Sigmoid colon (tissue), 7 donors: ENCODE measurements around the gene CDCA3. TPM values are rescaled to one million over a fixed set of nuclear protein-coding genes. Genes with fewer than 3 reads are reported as not detected.

Experiments
- DNase-seq: peaks from one replicate; pipeline ENCODE4 v3.0.0-alpha.2; 2019
- H3K27ac ChIP-seq, 4 donors: fragments of 200-600 bp; sonication (generic); one replicate each; pipeline ENCODE4 v1.5.1; 2016 to 2019; ENCODE audit warnings: mild to moderate bottlenecking in 1 of 4
- H3K27me3 ChIP-seq, 3 donors: fragments of 200-600 bp; sonication (generic); one replicate each; pipeline ENCODE4 v1.5.1; 2019; ENCODE audit warnings: mild to moderate bottlenecking in 1 of 3
- H3K36me3 ChIP-seq, 4 donors: fragments of 200-600 bp; sonication (generic); one replicate each; pipeline ENCODE4 v1.5.1; 2016 to 2019
- H3K4me1 ChIP-seq, 4 donors: fragments of 200-600 bp; sonication (generic); one replicate each; pipeline ENCODE4 v1.5.1; 2017 to 2019
- H3K4me3 ChIP-seq, 4 donors: fragments of 200-600 bp; sonication (generic); one replicate each; pipeline ENCODE4 v1.5.1; 2017 to 2019; ENCODE audit warnings: mild to moderate bottlenecking in 2 of 4, moderate library complexity in 1 of 4
- H3K9me3 ChIP-seq, 4 donors: fragments of 200-600 bp in 3 of 4; sonication (generic) in 3 of 4; one replicate each; pipeline versions ENCODE4 v1.5.1 to v1.6.1; 2013 to 2019
- CTCF ChIP-seq, 4 experiments: fragments of 450-650 bp in 3 of 4; fragments of 200-600 bp in 1 of 4; IDR thresholded peaks; one replicate each; pipeline ENCODE4 v1.5.1; 2016 to 2019; ENCODE audit warnings: antibody characterized with exemption in 4 of 4, mild to moderate bottlenecking in 3 of 4, moderate library complexity in 2 of 4
- EP300 ChIP-seq, 4 donors: sonication (generic); formaldehyde crosslinking; IDR thresholded peaks; one replicate each; pipeline ENCODE4 v1.6.1; 2017; ENCODE audit warnings: antibody characterized with exemption in 4 of 4
- POLR2A ChIP-seq, 2 donors: fragments of 450-650 bp; IDR thresholded peaks; one replicate each; pipeline ENCODE4 v1.6.1; 2016; ENCODE audit warnings: antibody characterized with exemption in 2 of 2, mild to moderate bottlenecking in 2 of 2, moderate library complexity in 2 of 2
- POLR2AphosphoS5 ChIP-seq, 4 donors: sonication (generic); formaldehyde crosslinking; IDR thresholded peaks; one replicate each; pipeline ENCODE4 v1.6.1; 2017; ENCODE audit warnings: antibody characterized with exemption in 4 of 4
- WGBS, 2 donors: extraction: QIAGEN DNeasy Blood & Tissue Kit; methylation state at CpG; one replicate each; pipeline ENCODE4 v1.1.7; 2013; 5-methylcytosine and 5-hydroxymethylcytosine counted together
- intact Hi-C: fragments of 100-400 bp; cut with DNase I; formaldehyde crosslinking; loops from one replicate; pipeline ENCODE4 v1.15.1; 2023
- polyA plus RNA-seq, 3 donors: library from polyadenylated mRNA; stranded (reverse); fragments of 200-250 nt; gene quantifications; one replicate each; pipeline ENCODE4 v1.2.3, GENCODE V29; 2013
- total RNA-seq, 4 donors: library from RNA; depleted of rRNA; stranded (reverse); fragments of >200 nt; gene quantifications; one replicate each; pipeline ENCODE4 v1.1.0, GENCODE V29; 2016
- donor health status: healthy with polysubstance abuse.
- donor health status: Bipolar disorder and iron deficiency.
- donor health status: healthy.

CDCA3 gene
- total and polyA plus RNA-seq, 7 donors, result 0.33 to 31.2 (median 2.8) TPM

GRCh38 chr12:6858799-6859198 is 7.7 kb upstream of the CDCA3 start:
- no peaks in the 10 kb centered on the region for H3K27me3 ChIP-seq
- 96 to 99% methylated on average over 2 of the region's 2 CpGs for WGBS, 2 donors
- H3K9me3 ChIP-seq, result no peaks in the 10 kb centered on the region
- H3K36me3 ChIP-seq, result peaks cover 49 to 87% (median 75%) of the 10 kb centered on the region in 4 donors
- H3K27ac ChIP-seq, result no peak overlapping the region
- no peak overlapping the region for H3K4me3 ChIP-seq
- intact Hi-C loops, result no loop called here
- DNase-seq, result no peak
- TF ChIP-seq EP300 (IDR thresholded peaks at IDR 0.05) (no peak), CTCF (IDR thresholded peaks at IDR 0.05) (no peak), POLR2A (IDR thresholded peaks at IDR 0.05) (no peak), POLR2AphosphoS5 (IDR thresholded peaks at IDR 0.05) (no peak)
- peaks cover 0 to 5% (median 2%) of the 10 kb centered on the region in 4 donors for H3K4me1 ChIP-seq

GRCh38 chr12:6855322-6855721 is 4.2 kb upstream of the CDCA3 start:
- intact Hi-C loops, result no loop called here
- Histone ChIP-seq H3K4me1 (peaks cover 0 to 22% (median 15%) of the 10 kb centered on the region in 4 donors), H3K27me3 (no peaks in the 10 kb centered on the region), H3K36me3 (peaks cover 31 to 52% (median 47%) of the 10 kb centered on the region in 4 donors), H3K9me3 (no peaks in the 10 kb centered on the region), H3K4me3 (no peak overlapping the region), H3K27ac (peak overlapping the region in 1 of 4 donors; percentile 6)
- 92 to 94% methylated on average over 14 of the region's 14 CpGs for WGBS, 2 donors
- no peak for DNase-seq
- TF ChIP-seq CTCF (IDR thresholded peaks at IDR 0.05) (no peak), EP300 (IDR thresholded peaks at IDR 0.05) (no peak), POLR2AphosphoS5 (IDR thresholded peaks at IDR 0.05) (no peak), POLR2A (IDR thresholded peaks at IDR 0.05) (no peak)

- intact Hi-C loops, result no loop called here
- H3K4me3 ChIP-seq, result no peak overlapping the region
- peaks cover 31 to 44% (median 35%) of the 10 kb centered on the region in 4 donors for H3K36me3 ChIP-seq
- TF ChIP-seq POLR2AphosphoS5 (IDR thresholded peaks at IDR 0.05), result no peak
- no peak for TF ChIP-seq EP300 (IDR thresholded peaks at IDR 0.05)
- TF ChIP-seq CTCF (IDR thresholded peaks at IDR 0.05), result no peak
- no peak for TF ChIP-seq POLR2A (IDR thresholded peaks at IDR 0.05)
- WGBS, 2 donors, result 82 to 90% methylated on average over 6 of the region's 6 CpGs
- peaks cover 0 to 22% (median 15%) of the 10 kb centered on the region in 4 donors for H3K4me1 ChIP-seq
- no peaks in the 10 kb centered on the region for H3K27me3 ChIP-seq
- no peak for DNase-seq
- H3K27ac ChIP-seq, result peak overlapping the region; percentile 91 to 99 (median 96)
- H3K9me3 ChIP-seq, result no peaks in the 10 kb centered on the region
Observed at GRCh38 chr12:6854036-6854435, 3.0 kb upstream of the CDCA3 start.

GRCh38 chr12:6853626-6854025 is 2.5 kb upstream of the CDCA3 start:
- Histone ChIP-seq H3K4me1 (peaks cover 0 to 22% (median 15%) of the 10 kb centered on the region in 4 donors), H3K9me3 (no peaks in the 10 kb centered on the region), H3K27me3 (no peaks in the 10 kb centered on the region), H3K4me3 (peak overlapping the region in 2 of 4 donors; percentile 59 to 70), H3K27ac (peak overlapping the region; percentile 91 to 99 (median 96)), H3K36me3 (peaks cover 28 to 44% (median 31%) of the 10 kb centered on the region in 4 donors)
- intact Hi-C loops, result no loop called here
- no peak for DNase-seq
- no peak for TF ChIP-seq POLR2A (IDR thresholded peaks at IDR 0.05)
- 35 to 72% methylated on average over 1 of the region's 1 CpG for WGBS, 2 donors

- 1 to 2% methylated on average over 18 of the region's 18 CpGs for WGBS, 2 donors
- Histone ChIP-seq H3K4me3 (peak overlapping the region; percentile 40 to 74 (median 64)), H3K9me3 (no peaks in the 10 kb centered on the region), H3K36me3 (peaks cover 21 to 37% (median 24%) of the 10 kb centered on the region in 4 donors), H3K4me1 (peaks cover 0 to 22% (median 15%) of the 10 kb centered on the region in 4 donors), H3K27ac (peak overlapping the region; percentile 91 to 99 (median 96)), H3K27me3 (no peaks in the 10 kb centered on the region)
- DNase-seq, result peak; percentile 84
- intact Hi-C loops, result no loop called here
- TF ChIP-seq EP300 (IDR thresholded peaks at IDR 0.05) (no peak), CTCF (IDR thresholded peaks at IDR 0.05) (no peak), POLR2AphosphoS5 (IDR thresholded peaks at IDR 0.05) (peak in 1 of 4 donors; percentile 3)
Observed at GRCh38 chr12:6852651-6853354, 1.7 kb upstream of the CDCA3 start.
